KMS-11 (cell line): ENCODE results near the gene MGRN1.

Experiments used
- H2AFZ ChIP-seq: fragments of 200-600 bp; sonication (generic); 2 replicates; pipeline ENCODE4 v1.6.1; 2016; ENCODE audit warnings: antibody characterized with exemption, mixed run types, low read depth
- H3K27ac ChIP-seq: fragments of 200-600 bp; sonication (generic); 2 replicates; pipeline ENCODE4 v1.6.1; 2016; ENCODE audit warnings: mild to moderate bottlenecking, mixed run types
- H3K27me3 ChIP-seq: fragments of 200-600 bp; sonication (generic); 2 replicates; pipeline ENCODE4 v1.6.1; 2017; ENCODE audit warnings: mild to moderate bottlenecking, low read depth, mixed run types, moderate library complexity; ENCODE audit not compliant: insufficient read depth
- H3K36me3 ChIP-seq: fragments of 200-600 bp; sonication (generic); 2 replicates; pipeline ENCODE4 v1.6.1; 2017; ENCODE audit warnings: mild to moderate bottlenecking, mixed run types; ENCODE audit not compliant: insufficient read depth
- H3K4me1 ChIP-seq: fragments of 200-600 bp; sonication (generic); 2 replicates; pipeline ENCODE4 v1.6.1; 2016; ENCODE audit warnings: mild to moderate bottlenecking, low read depth, mixed run types; ENCODE audit not compliant: poor library complexity, severe bottlenecking
- H3K4me2 ChIP-seq: fragments of 200-600 bp; sonication (generic); 2 replicates; pipeline ENCODE4 v1.7.0; 2016; ENCODE audit warnings: mild to moderate bottlenecking, mixed run types
- H3K4me3 ChIP-seq: fragments of 200-600 bp; sonication (generic); IDR thresholded peaks from 2 replicates; pipeline ENCODE4 v1.6.1; 2017; ENCODE audit warnings: low read depth, low read length, mixed read lengths; ENCODE audit not compliant: insufficient read depth
- H3K79me2 ChIP-seq: fragments of 200-600 bp; sonication (generic); 2 replicates; pipeline ENCODE4 v1.6.1; 2016; ENCODE audit warnings: low read depth, mixed run types; ENCODE audit not compliant: insufficient read depth
- H3K9ac ChIP-seq: fragments of 200-600 bp; sonication (generic); 2 replicates; pipeline ENCODE4 v1.6.1; 2016; ENCODE audit warnings: mild to moderate bottlenecking, mixed run types
- H4K20me1 ChIP-seq: fragments of 200-600 bp; sonication (generic); 2 replicates; pipeline ENCODE4 v1.6.1; 2016; ENCODE audit warnings: mild to moderate bottlenecking, mixed run types; ENCODE audit not compliant: insufficient read depth
- TF ChIP-seq, protein P1 (sequence below): fragments of 200-600 bp; sonication (generic); conservative IDR thresholded peaks from 2 replicates; pipeline ENCODE4 v1.6.1; 2017; ENCODE audit warnings: low read depth, mild to moderate bottlenecking, antibody characterized with exemption, low read length, moderate library complexity, mixed read lengths

MGRN1 gene

DNA sequence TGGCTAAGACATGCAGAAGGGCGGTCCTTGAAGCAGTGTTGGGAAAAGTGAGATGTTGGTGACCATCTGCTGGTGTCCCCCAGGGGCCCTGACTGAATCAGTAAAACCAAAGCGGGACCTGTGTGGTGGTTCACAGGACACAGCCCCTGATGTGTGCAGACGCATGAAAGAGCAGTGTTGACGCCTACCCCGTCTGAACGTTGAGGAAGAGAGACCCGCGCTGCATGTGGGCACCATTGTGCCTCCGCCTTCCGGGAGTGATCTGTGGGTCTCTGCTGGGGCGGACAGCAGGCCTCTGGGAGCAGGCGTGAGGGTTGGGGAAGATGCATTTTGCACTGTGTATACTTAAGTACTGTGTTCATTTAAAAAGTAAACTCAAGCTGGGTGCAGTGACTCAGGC is 31.6 kb downstream of the MGRN1 start:
- H3K4me1 ChIP-seq: peaks cover 8% of the 10 kb centered on the region

DNA sequence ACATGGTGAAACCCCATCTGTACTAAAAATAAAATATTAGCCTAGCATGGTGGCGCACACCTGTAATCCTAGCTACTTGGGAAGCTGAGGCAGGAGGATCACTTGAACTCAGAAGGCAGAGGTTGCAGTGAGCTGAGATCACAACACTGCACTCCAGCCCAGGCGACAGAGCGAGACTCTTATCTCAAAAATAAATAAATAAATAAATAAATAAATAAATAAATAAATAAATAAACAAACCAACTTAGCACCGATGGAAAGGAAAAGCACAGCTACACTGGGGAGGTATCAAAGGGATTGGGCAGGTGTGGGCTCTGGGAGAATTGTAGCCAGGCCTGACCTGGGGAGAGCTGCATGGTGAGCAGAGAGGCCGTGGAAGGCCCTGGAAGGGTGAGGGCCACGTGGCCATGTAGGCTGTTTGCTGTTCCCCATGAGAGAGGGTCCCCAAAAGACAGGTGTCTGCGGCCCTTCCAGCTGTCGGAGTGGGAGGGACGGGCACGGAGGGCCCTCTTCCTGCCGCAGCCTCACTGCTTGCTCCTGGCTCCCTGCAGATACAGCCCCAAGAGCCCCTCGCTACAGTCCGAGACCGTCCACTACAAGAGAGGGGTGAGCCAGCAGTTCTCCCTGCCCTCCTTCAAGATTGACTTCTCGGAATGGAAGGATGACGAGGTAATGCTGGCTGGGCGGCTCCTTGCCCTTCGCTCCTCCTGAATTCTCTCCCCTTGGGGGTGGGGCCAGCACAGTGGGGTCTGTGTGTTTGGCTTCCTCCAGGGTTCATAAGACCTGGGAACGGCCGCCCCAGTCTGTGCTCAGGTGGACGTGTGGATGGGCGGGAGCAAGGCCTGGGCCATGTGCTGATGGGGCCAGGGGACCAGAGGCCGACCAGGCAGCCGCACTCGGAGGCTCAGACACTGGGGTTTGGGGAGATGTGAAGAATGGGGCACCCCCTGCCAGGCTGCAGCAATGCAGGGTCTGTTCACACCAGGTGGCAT is 32.4 kb downstream of the MGRN1 start:
- Histone ChIP-seq H3K27ac (no peak overlapping the region), H3K4me2 (no peak overlapping the region), H3K27me3 (no peaks in the 10 kb centered on the region), H3K79me2 (no peaks in the 10 kb centered on the region), H4K20me1 (no peaks in the 10 kb centered on the region), H2AFZ (no peak overlapping the region), H3K9ac (no peak overlapping the region), H3K4me1 (peaks cover 8% of the 10 kb centered on the region), H3K4me3 (no peak overlapping the region), H3K36me3 (no peaks in the 10 kb centered on the region)
- TF ChIP-seq, protein P1, sequence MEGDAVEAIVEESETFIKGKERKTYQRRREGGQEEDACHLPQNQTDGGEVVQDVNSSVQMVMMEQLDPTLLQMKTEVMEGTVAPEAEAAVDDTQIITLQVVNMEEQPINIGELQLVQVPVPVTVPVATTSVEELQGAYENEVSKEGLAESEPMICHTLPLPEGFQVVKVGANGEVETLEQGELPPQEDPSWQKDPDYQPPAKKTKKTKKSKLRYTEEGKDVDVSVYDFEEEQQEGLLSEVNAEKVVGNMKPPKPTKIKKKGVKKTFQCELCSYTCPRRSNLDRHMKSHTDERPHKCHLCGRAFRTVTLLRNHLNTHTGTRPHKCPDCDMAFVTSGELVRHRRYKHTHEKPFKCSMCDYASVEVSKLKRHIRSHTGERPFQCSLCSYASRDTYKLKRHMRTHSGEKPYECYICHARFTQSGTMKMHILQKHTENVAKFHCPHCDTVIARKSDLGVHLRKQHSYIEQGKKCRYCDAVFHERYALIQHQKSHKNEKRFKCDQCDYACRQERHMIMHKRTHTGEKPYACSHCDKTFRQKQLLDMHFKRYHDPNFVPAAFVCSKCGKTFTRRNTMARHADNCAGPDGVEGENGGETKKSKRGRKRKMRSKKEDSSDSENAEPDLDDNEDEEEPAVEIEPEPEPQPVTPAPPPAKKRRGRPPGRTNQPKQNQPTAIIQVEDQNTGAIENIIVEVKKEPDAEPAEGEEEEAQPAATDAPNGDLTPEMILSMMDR: no peak

More for the DNA sequence above, 31.6 kb downstream of the MGRN1 start:
- H3K4me2 ChIP-seq: no peak overlapping the region
- H3K27me3 ChIP-seq: no peaks in the 10 kb centered on the region
- TF ChIP-seq, protein P1: no peak
- no peaks in the 10 kb centered on the region for H3K36me3 ChIP-seq
- no peaks in the 10 kb centered on the region for H4K20me1 ChIP-seq
- no peak overlapping the region for H3K27ac ChIP-seq
- no peak overlapping the region for H3K4me3 ChIP-seq
- H3K79me2 ChIP-seq: no peaks in the 10 kb centered on the region
- H3K9ac ChIP-seq: no peak overlapping the region
- no peak overlapping the region for H2AFZ ChIP-seq

DNA sequence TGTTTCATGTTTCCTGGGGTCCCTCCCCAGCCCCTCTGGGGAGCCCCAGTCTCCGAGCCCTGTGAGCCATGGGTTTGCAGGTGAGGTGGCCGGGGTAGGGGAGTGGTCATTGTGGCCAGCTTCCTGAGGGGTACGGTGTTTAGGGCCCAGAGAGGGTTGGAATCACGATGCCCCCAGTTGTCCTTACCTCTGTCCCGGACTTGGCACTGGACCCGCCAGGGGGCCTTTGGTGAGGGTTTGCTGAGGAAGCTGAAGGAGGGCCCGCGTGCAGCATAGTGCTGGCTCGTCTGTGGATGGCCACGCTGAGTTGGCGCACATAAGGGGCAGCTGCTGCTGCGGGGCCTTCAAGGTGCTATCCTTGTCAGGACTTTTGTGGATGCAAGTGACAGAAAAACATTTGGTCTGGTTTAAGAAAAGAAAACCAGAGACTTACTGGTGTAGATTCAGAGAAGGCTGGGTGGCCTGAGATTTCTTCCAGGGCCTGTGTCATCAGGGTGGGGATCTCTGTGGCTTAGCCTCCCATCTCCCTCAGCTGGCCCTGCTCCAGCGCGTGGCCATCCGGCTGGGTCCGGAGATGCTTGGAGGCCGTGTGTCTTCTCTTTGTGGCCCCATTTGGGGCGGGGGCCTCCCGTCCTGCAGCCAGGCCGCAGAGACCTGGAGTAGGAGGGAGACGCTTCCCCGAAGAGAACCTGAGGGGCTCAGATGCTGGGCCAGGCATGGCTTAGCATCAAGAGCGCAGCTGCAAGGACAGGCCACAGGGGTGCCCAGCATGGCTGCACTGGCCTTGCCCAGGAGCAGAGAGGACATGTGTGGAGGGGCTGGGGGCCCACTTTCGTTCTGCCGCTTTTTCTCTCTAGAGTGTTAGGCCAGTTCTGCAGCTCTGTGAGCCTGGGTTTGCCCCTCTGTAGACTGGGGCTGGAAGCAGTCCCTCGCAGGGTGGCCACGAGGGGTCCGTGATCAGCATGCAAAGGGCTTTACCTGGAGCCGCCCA is 35.0 kb downstream of the MGRN1 start:
- H3K9ac ChIP-seq: no peak overlapping the region

DNA sequence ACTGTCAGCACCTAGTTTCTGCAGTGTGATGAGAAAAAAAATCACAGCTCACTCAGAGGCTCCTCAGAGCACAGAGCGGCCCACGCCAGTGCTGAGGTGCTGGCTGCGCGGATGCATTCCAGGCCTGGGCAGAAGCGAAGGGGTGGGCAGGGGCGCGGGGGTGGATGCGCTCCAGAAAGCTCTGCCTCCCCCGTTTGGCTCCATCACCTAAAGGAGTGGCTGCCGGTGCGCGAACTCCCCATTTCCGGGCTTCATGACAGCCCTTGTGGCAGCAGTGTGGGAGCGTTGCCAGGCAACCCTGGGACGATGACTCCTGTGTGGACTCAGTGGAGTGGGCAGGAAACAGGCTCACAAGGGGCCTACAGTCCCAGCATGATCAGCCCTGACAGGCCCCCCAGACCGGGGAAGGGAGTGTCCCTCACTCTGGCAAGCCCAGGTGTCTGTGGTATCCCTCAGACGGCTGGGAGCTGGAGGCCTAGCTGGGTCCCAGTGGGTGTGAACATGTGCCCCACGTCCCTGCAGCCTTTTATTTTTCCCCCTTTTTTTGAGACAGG is 35.9 kb downstream of the MGRN1 start:
- H3K4me3 ChIP-seq: no peak overlapping the region
- no peaks in the 10 kb centered on the region for H3K27me3 ChIP-seq
- H3K4me1 ChIP-seq: no peaks in the 10 kb centered on the region
- no peak overlapping the region for H2AFZ ChIP-seq
- TF ChIP-seq, protein P1: no peak
- no peaks in the 10 kb centered on the region for H3K79me2 ChIP-seq
- no peaks in the 10 kb centered on the region for H3K36me3 ChIP-seq
- H3K4me2 ChIP-seq: no peak overlapping the region
- H3K9ac ChIP-seq: no peak overlapping the region
- H3K27ac ChIP-seq: no peak overlapping the region
- H4K20me1 ChIP-seq: no peaks in the 10 kb centered on the region

More for the DNA sequence above, 35.0 kb downstream of the MGRN1 start:
- TF ChIP-seq, protein P1: no peak
- H3K27me3 ChIP-seq: no peaks in the 10 kb centered on the region
- H2AFZ ChIP-seq: no peak overlapping the region
- no peaks in the 10 kb centered on the region for H3K4me1 ChIP-seq
- H3K79me2 ChIP-seq: no peaks in the 10 kb centered on the region
- no peak overlapping the region for H3K4me2 ChIP-seq
- no peaks in the 10 kb centered on the region for H4K20me1 ChIP-seq
- no peak overlapping the region for H3K27ac ChIP-seq
- no peaks in the 10 kb centered on the region for H3K36me3 ChIP-seq
- no peak overlapping the region for H3K4me3 ChIP-seq
